Measurements from ENCODE around the gene ADAT3. TPM values are rescaled to one million over a fixed set of nuclear protein-coding genes. Genes with fewer than 3 reads are reported as not detected.

ADAT3 gene
- total and polyA plus RNA-seq, 2 of the 4 experiments (the other 2 are of a cell fraction): 0.36 to 2.8 TPM

GRCh38 chr19:1905863-1906375, 720 bp downstream of the ADAT3 start:
- Histone ChIP-seq H3K56ac (ENCODE audit: extremely low read depth, insufficient read depth, low read length) (peak overlapping the region; percentile 87), H3K9ac (ENCODE audit: low read depth, low read length) (peak overlapping the region; percentile 77), H4K8ac (ENCODE audit: low read depth in 2 of 2, low read length in 2 of 2) (peak overlapping the region; percentile 90 to 99), H3K27me3 (ENCODE audit: control insufficient read depth, insufficient read depth, low read length) (no peaks in the 10 kb centered on the region), H2BK120ac (ENCODE audit: low read depth, low read length) (peak overlapping the region; percentile 24; the same call in 1 of the 2 replicates), H3K4me2 (ENCODE audit: low read depth, low read length) (peak overlapping the region; percentile 87), H2BK5ac (ENCODE audit: low read depth, low read length, poor library complexity, severe bottlenecking) (peak overlapping the region; percentile 76), H3K9me3 (ENCODE audit: control insufficient read depth, insufficient read depth, low read length) (no peaks in the 10 kb centered on the region), H3K23ac (ENCODE audit: low read depth, low read length) (peak overlapping the region; percentile 70), H2BK20ac (ENCODE audit: low read depth, low read length) (0 out of 2 replicates have a peak overlapping the region, but pooled peaks have one; percentile 3), H4K5ac (ENCODE audit: low read depth, low read length) (peak overlapping the region; percentile 87), H2AFZ (replicated peaks; ENCODE audit: low read length, poor library complexity) (peak overlapping the region; percentile 97), H3K36me3 (ENCODE audit: control insufficient read depth, insufficient read depth, low read length) (peaks cover 2% of the 10 kb centered on the region; the same call in 1 of the 2 replicates), H2BK15ac (ENCODE audit: low read depth, low read length) (peak overlapping the region; percentile 31; the same call in 1 of the 3 replicates), H3K4me3 (ENCODE audit: insufficient read depth, low read depth, low read length) (peak overlapping the region; percentile 62), H2AK5ac (ENCODE audit: low read depth, low read length) (peak overlapping the region; percentile 98), H4K91ac (ENCODE audit: insufficient read depth, low read depth, low read length) (peak overlapping the region; percentile 85), H3K4me1 (ENCODE audit: control insufficient read depth, insufficient read depth, low read length) (peaks cover 10% of the 10 kb centered on the region), H2AK9ac (replicated peaks; ENCODE audit: low read depth, low read length, poor library complexity) (peak overlapping the region; percentile 100), H3K27ac (ENCODE audit: insufficient read depth, low read length) (peak overlapping the region; percentile 76), H3K4ac (ENCODE audit: low read depth, low read length) (peak overlapping the region; percentile 95), H3K79me1 (ENCODE audit: low read depth in 1 of 2, low read length in 2 of 2) (peaks cover 17 to 48% of the 10 kb centered on the region in 2 experiments), H4K20me1 (ENCODE audit: insufficient read depth, low read length) (peaks cover 27% of the 10 kb centered on the region), H3K18ac (ENCODE audit: low read depth, low read length) (peak overlapping the region; percentile 25), H3K9me1 (ENCODE audit: insufficient read depth, low read length) (peaks cover 13% of the 10 kb centered on the region; the same call in 1 of the 2 replicates), H3K14ac (replicated peaks; ENCODE audit: low read depth, low read length) (peak overlapping the region; percentile 91)
- TF ChIP-seq CTCF (conservative IDR thresholded peaks at IDR 0.05; ENCODE audit: low read depth, low read length) (no peak), CHD1 (IDR thresholded peaks at IDR 0.05; ENCODE audit: low read depth, low read length) (no peak), RCOR1 (IDR thresholded peaks at IDR 0.05; ENCODE audit: insufficient replicate concordance, low read length) (no peak), NFE2L2 (IDR thresholded peaks at IDR 0.05; ENCODE audit: low read depth, low read length) (no peak), BHLHE40 (IDR thresholded peaks at IDR 0.05; ENCODE audit: low read depth, low read length) (no peak), MAZ (IDR thresholded peaks at IDR 0.05; ENCODE audit: borderline replicate concordance, low read depth, low read length) (no peak), MXI1 (IDR thresholded peaks at IDR 0.05; ENCODE audit: borderline replicate concordance, low read depth, low read length) (no peak), CEBPB (IDR thresholded peaks at IDR 0.05; ENCODE audit: low read depth, low read length) (no peak), ELK1 (IDR thresholded peaks at IDR 0.05; ENCODE audit: borderline replicate concordance, low read depth, low read length) (no peak)
- BruUV-seq (replicated peaks): no TSS peak
- in situ Hi-C loops (cut with MboI; ENCODE audit: low sequenced_read_pairs): no loop called here
- intact Hi-C loops (cut with micrococcal nuclease): loop anchor here (1.0 kb wide), 2 partner anchors 21 to 42 kb away; partner anchors contain the start of gene ABHD17A
- DNase-seq: no peak
- dilution Hi-C loops (cut with HindIII; ENCODE audit: low sequenced_read_pairs, unreplicated experiment): no loop called here
- ChIA-PET CTCF (interaction anchor here (0.6 kb wide), 1 partner anchor 10 kb away, joined by 3 read pairs; no protein-coding TSS in a partner anchor), POLR2A (ENCODE audit: unreplicated experiment) (interaction anchor here (1.0 kb wide), 1 partner anchor 41 kb away, joined by 3 read pairs; no protein-coding TSS in a partner anchor)
- no peak for ATAC-seq (ENCODE audit: low read depth)
- 70% methylated on average over 2 of the region's 15 CpGs; no CpG with 5 or more reads in 1 of the 2 experiments for WGBS, 2 experiments (ENCODE audit: extremely low coverage in 2 of 2, insufficient read length in 1 of 2)

Measured in IMR-90 (cell line).